Stomach (tissue), 4 donors: ENCODE results near the gene SETX.

ENCODE experiments used
- POLR2A ChIP-seq, 4 donors: fragments of 450-650 bp; IDR thresholded peaks; one replicate each; pipeline ENCODE4 v1.6.1; 2016; ENCODE audit warnings: antibody characterized with exemption in 4 of 4, control low read depth in 2 of 4, mild to moderate bottlenecking in 1 of 4, moderate library complexity in 1 of 4
- TF ChIP-seq, protein P1 (sequence below), 7 experiments: fragments of 450-650 bp in 4 of 7; fragments of 200-600 bp in 3 of 7; sonication (generic) in 3 of 7; IDR thresholded peaks; one replicate each; pipeline ENCODE4 v1.5.1; 2016 to 2019; ENCODE audit warnings: antibody characterized with exemption in 7 of 7, control low read depth in 2 of 7, mild to moderate bottlenecking in 1 of 7

- no peak for TF ChIP-seq POLR2A (IDR thresholded peaks at IDR 0.05)
- TF ChIP-seq, protein P1, sequence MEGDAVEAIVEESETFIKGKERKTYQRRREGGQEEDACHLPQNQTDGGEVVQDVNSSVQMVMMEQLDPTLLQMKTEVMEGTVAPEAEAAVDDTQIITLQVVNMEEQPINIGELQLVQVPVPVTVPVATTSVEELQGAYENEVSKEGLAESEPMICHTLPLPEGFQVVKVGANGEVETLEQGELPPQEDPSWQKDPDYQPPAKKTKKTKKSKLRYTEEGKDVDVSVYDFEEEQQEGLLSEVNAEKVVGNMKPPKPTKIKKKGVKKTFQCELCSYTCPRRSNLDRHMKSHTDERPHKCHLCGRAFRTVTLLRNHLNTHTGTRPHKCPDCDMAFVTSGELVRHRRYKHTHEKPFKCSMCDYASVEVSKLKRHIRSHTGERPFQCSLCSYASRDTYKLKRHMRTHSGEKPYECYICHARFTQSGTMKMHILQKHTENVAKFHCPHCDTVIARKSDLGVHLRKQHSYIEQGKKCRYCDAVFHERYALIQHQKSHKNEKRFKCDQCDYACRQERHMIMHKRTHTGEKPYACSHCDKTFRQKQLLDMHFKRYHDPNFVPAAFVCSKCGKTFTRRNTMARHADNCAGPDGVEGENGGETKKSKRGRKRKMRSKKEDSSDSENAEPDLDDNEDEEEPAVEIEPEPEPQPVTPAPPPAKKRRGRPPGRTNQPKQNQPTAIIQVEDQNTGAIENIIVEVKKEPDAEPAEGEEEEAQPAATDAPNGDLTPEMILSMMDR (IDR thresholded peaks at IDR 0.05): no peak
Observed at GRCh38 chr9:132346177-132346576, 8.6 kb downstream of the SETX start.
